Amniotic epithelial cell (primary cell): ENCODE data around the gene DCTN3.

Source experiments
- DNase-seq: peaks from one replicate; pipeline ENCODE4 v3.0.0-alpha.2; 2010; ENCODE audit warnings: low read depth

DCTN3 gene

GRCh38 chr9:34620061-34620994 is at the start of gene DCTN3:
TSS of gene DCTN3 (minus strand) at chr9:34620495. CDS start at chr9:34620464, 31 bp downstream.
- DNase-seq: peak; percentile 93

GRCh38 chr9:34665381-34666250 is 45.3 kb upstream of the DCTN3 start:
- DNase-seq: peak; percentile 93

- no peak for DNase-seq
Observed at GRCh38 chr9:34665067-34665380, 44.7 kb upstream of the DCTN3 start.

GRCh38 chr9:34664281-34665066 is 44.2 kb upstream of the DCTN3 start:
- DNase-seq: peak; percentile 67

GRCh38 chr9:34663303-34663605 is 43.0 kb upstream of the DCTN3 start:
- DNase-seq: no peak

- DNase-seq: no peak
Observed at GRCh38 chr9:34662526-34663302, 42.4 kb upstream of the DCTN3 start, which contains the start of gene CCL27. TSS of gene CCL27 (minus strand) at chr9:34662657. CDS start at chr9:34662633, 24 bp downstream.

GRCh38 chr9:34659592-34660253 is 39.4 kb upstream of the DCTN3 start:
- DNase-seq: no peak

- DNase-seq: no peak
Observed at GRCh38 chr9:34658461-34658860, 38.2 kb upstream of the DCTN3 start.

GRCh38 chr9:34656992-34657391 is 36.7 kb upstream of the DCTN3 start:
- no peak for DNase-seq

- DNase-seq: no peak
Observed at GRCh38 chr9:34655394-34655793, 35.1 kb upstream of the DCTN3 start.

GRCh38 chr9:34654323-34655051 is 34.2 kb upstream of the DCTN3 start:
- no peak for DNase-seq

- DNase-seq: no peak
Observed at GRCh38 chr9:34653151-34654072, 33.1 kb upstream of the DCTN3 start.

- DNase-seq: no peak
Observed at GRCh38 chr9:34652602-34653000, 32.3 kb upstream of the DCTN3 start.

GRCh38 chr9:34651876-34652601 is 31.7 kb upstream of the DCTN3 start, which contains the start of gene IL11RA:
TSS of gene IL11RA (plus strand) at chr9:34652185. CDS start at chr9:34655218, 3,033 bp downstream.
- peak; percentile 75 for DNase-seq

- peak; percentile 67 for DNase-seq
Observed at GRCh38 chr9:34651321-34651720, 31.0 kb upstream of the DCTN3 start.

GRCh38 chr9:34650816-34651215 is 30.5 kb upstream of the DCTN3 start:
- DNase-seq: peak; percentile 77

GRCh38 chr9:34648673-34649072 is 28.4 kb upstream of the DCTN3 start:
- DNase-seq: no peak

- no peak for DNase-seq
Observed at GRCh38 chr9:34647651-34648050, 27.4 kb upstream of the DCTN3 start.
